Adrenal gland (tissue), 12 donors: ENCODE data around the gene RGS7. TPM values are rescaled to one million over a fixed set of nuclear protein-coding genes. Genes with fewer than 3 reads are reported as not detected.

Experiments
- DNase-seq, 7 donors: peaks; one replicate each; pipeline ENCODE4 v3.0.0-alpha.2; 2019 to 2020
- H3K27ac ChIP-seq, 5 donors: fragments of 200-600 bp; sonication (generic) in 4 of 5; 1 replicate in 3 of 5; 2 replicates in 2 of 5; pipeline versions ENCODE4 v1.5.1 to v1.8.0; 2016 to 2020; ENCODE audit warnings: mild to moderate bottlenecking in 1 of 5
- H3K27me3 ChIP-seq: fragments of 200-600 bp; 2 replicates; pipeline ENCODE4 v1.8.0; 2021
- H3K36me3 ChIP-seq, 2 donors: fragments of 200-600 bp; replicated peaks in 1 of 2; 1 replicate in 1 of 2; 2 replicates in 1 of 2; pipeline versions ENCODE4 v1.5.1 to v1.8.0; 2018 to 2022
- H3K4me1 ChIP-seq, 2 donors: fragments of 200-600 bp; replicated peaks in 1 of 2; 1 replicate in 1 of 2; 2 replicates in 1 of 2; pipeline versions ENCODE4 v1.5.1 to v1.8.0; 2018 to 2021
- H3K4me3 ChIP-seq, 4 donors: fragments of 200-600 bp; sonication (generic) in 3 of 4; one replicate each; pipeline ENCODE4 v1.5.1; 2016 to 2018
- H3K9me3 ChIP-seq, 3 donors: fragments of 200-600 bp; sonication (generic) in 1 of 3; replicated peaks in 1 of 3; 1 replicate in 2 of 3; 2 replicates in 1 of 3; pipeline versions ENCODE4 v1.5.1 to v1.8.0; 2016 to 2021
- POLR2A ChIP-seq, 2 donors: fragments of 450-650 bp; IDR thresholded peaks; one replicate each; pipeline ENCODE4 v1.6.1; 2017; ENCODE audit warnings: antibody characterized with exemption in 2 of 2, mild to moderate bottlenecking in 2 of 2, moderate library complexity in 1 of 2
- WGBS, 4 donors: extraction: QIAGEN DNeasy Blood & Tissue Kit in 2 of 4; methylation state at CpG; one replicate each; pipeline versions ENCODE4 v1.1.5 to v1.1.7; 2013 to 2017; 5-methylcytosine and 5-hydroxymethylcytosine counted together
- intact Hi-C, 2 donors: fragments of 100-400 bp; cut with DNase I; formaldehyde crosslinking; loops; one replicate each; pipeline versions ENCODE4 v1.14.1 to v1.15.0; 2022 to 2023
- polyA plus RNA-seq, 3 donors: library from polyadenylated mRNA; stranded (reverse); fragments of 200-250 nt in 2 of 3; fragments of 350-450 nt in 1 of 3; fragmentation: Illumina TruSeq in 1 of 3; extraction: RNeasy Lipid Tissue Mini Kit (QIAGEN cat#74804) in 1 of 3; gene quantifications; one replicate each; pipeline ENCODE4 v1.2.3, GENCODE V29; 2013 to 2014
- total RNA-seq, 9 donors: library from RNA; depleted of rRNA in 4 of 9; stranded (reverse); fragments of >200 nt in 4 of 9; fragments of 120-200 nt in 1 of 9; fragmentation: NEBNext Ultra II Directional in 1 of 9; extraction: Animal tissue kit (Norgen Biotek cat#: 25700) in 1 of 9; gene quantifications; one replicate each; pipeline versions ENCODE4 v1.1.0 to v1.2.4, GENCODE V29; 2013 to 2023
- TF ChIP-seq, protein P1 (sequence below), 6 experiments: fragments of 450-650 bp in 4 of 6; fragments of 200-600 bp in 2 of 6; sonication (generic) in 1 of 6; IDR thresholded peaks; 1 replicate in 5 of 6; 2 replicates in 1 of 6; pipeline versions ENCODE4 v1.5.1 to v1.8.0; 2016 to 2021; ENCODE audit warnings: antibody characterized with exemption in 6 of 6, mild to moderate bottlenecking in 2 of 6, moderate library complexity in 1 of 6
- donor health status: healthy with polysubstance abuse.
- donor health status: Bipolar disorder and iron deficiency.
- donor health status: DM: yes; HTN: yes; CAD: no.
- donor health status: DM: no; HTN: no; CAD: no.
- donor health status: DM: no; HTN: no; CAD: no.
- donor health status: DM: yes; HTN: yes; CAD: no.

Gene RGS7
- total and polyA plus RNA-seq, 12 donors: 1.1 to 6.1 (median 3.0) TPM

DNA sequence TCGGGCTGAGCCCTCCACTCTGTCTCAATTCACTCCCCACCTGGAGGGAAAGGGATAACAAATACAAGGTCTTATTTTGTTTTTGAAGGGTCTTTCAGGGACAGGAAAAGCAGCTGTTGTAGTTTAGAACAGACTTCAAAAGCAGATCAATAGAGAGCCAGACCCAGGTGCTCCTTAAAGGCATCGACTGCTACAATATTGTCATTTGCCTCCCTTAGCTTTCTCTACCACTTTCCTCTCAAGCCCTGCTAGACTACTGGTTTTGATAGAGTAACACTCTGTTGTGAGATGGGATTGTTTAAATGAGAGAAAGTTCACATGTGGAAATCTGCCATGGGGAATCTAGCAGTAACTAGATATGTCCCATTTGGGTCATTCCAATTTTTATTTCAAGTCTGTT, 24.0 kb downstream of the RGS7 start:
- Histone ChIP-seq H3K27me3 (no peaks in the 10 kb centered on the region), H3K9me3 (no peaks in the 10 kb centered on the region), H3K4me3 (no peak overlapping the region), H3K36me3 (no peaks in the 10 kb centered on the region), H3K27ac (no peak overlapping the region), H3K4me1 (no peaks in the 10 kb centered on the region)
- TF ChIP-seq, protein P1, sequence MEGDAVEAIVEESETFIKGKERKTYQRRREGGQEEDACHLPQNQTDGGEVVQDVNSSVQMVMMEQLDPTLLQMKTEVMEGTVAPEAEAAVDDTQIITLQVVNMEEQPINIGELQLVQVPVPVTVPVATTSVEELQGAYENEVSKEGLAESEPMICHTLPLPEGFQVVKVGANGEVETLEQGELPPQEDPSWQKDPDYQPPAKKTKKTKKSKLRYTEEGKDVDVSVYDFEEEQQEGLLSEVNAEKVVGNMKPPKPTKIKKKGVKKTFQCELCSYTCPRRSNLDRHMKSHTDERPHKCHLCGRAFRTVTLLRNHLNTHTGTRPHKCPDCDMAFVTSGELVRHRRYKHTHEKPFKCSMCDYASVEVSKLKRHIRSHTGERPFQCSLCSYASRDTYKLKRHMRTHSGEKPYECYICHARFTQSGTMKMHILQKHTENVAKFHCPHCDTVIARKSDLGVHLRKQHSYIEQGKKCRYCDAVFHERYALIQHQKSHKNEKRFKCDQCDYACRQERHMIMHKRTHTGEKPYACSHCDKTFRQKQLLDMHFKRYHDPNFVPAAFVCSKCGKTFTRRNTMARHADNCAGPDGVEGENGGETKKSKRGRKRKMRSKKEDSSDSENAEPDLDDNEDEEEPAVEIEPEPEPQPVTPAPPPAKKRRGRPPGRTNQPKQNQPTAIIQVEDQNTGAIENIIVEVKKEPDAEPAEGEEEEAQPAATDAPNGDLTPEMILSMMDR (IDR thresholded peaks at IDR 0.05): no peak
- no peak for TF ChIP-seq POLR2A (IDR thresholded peaks at IDR 0.05)
- no peak for DNase-seq
- WGBS, 4 donors: 79 to 90% (median 85%) methylated on average over 2 of the region's 2 CpGs
- intact Hi-C loops: no loop called here

DNA sequence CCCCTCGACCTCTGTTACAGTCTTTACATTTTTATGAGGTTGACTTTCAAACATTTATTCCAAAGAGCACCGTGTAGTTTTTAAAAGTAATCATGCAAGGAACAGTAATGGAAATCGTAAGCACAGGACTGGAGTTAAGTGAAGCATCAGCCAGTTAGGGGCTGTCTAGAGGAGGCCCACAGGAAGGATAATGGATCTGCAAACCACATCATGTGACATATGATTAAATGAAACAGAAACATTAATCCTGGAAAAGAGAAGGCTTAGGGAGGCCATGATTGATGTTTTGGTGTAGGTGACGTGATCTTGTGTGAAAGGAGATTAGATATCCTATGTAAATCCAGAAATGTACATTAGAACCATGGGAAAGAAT, 25.0 kb downstream of the RGS7 start:
- Histone ChIP-seq H3K27me3 (no peaks in the 10 kb centered on the region), H3K4me1 (no peaks in the 10 kb centered on the region), H3K4me3 (no peak overlapping the region), H3K27ac (no peak overlapping the region), H3K36me3 (no peaks in the 10 kb centered on the region), H3K9me3 (no peaks in the 10 kb centered on the region)
- intact Hi-C loops: no loop called here
- TF ChIP-seq, protein P1 (IDR thresholded peaks at IDR 0.05): no peak
- TF ChIP-seq POLR2A (IDR thresholded peaks at IDR 0.05): no peak
- 72 to 77% (median 76%) methylated on average over 4 of the region's 4 CpGs for WGBS, 4 donors
- DNase-seq: no peak

DNA sequence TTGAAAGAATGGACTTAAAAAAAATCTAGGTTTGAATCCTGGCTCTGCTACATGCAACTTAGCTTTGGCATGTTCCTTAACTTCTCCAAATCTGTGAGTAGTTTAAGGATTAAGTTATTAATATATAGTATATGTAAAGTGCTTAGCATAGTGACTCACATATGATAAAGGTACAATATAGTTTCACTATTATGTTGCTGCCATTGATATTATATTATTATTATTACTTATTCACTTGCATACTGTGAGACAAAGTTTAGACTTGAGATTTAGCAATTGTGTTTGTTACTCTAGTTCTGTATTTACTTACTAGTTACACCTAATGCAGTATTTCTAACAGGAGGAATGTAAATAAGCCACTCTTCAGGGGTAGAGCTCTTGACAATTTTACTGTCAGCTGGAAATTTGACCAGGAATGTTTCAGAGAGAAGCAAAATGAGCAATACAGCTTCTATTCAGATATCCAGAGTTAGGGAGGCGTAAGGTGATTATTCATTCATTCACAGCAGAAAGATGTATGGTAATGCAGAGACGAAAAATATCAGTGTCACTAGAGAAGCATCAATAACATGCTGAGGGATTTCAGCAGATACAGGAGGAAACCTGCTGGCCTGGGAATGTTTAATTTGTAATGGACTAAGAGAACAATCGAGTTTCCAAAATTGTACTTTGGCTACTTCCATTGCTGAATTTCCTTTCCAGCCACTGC, 25.5 kb downstream of the RGS7 start:
- H3K9me3 ChIP-seq: no peaks in the 10 kb centered on the region
- TF ChIP-seq POLR2A (IDR thresholded peaks at IDR 0.05): no peak
- TF ChIP-seq, protein P1 (IDR thresholded peaks at IDR 0.05): no peak
- H3K4me3 ChIP-seq: no peak overlapping the region
- H3K36me3 ChIP-seq: no peaks in the 10 kb centered on the region
- 84 to 88% (median 88%) methylated on average over 3 of the region's 3 CpGs for WGBS, 4 donors
- intact Hi-C loops: no loop called here
- no peak overlapping the region for H3K27ac ChIP-seq
- H3K27me3 ChIP-seq: no peaks in the 10 kb centered on the region
- H3K4me1 ChIP-seq: no peaks in the 10 kb centered on the region
- DNase-seq: no peak

DNA sequence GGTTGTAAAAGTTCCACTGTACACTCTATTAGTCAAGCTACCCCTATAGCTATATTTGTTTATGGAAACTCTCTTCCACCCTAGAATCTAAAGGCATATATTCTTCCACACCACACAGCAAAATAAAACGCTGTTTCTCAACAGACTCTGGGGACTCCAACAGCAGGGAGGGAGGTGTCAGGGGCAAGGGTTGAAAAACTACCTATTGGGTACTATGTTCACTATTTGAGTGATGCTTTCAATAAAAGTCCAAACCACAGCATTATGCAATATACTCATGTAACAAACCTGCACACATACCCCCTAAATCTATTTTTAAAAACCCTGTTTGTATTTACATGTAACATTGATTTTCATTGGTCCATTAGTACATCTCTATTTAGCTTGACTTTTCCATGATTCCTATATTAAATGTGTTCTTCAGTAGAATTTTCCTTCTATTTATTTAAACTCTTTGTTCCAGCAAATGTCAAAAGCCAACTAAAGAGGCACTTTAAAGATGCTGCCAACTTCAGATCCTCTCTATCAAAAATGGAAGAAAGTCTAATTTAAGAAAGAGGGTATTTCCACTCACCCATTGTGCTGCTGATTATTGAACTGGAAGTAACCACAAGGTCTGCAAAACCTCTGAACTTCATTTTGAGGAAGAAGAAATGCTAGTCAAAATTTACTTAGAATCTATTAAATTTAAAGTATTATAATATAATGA, 26.2 kb downstream of the RGS7 start:
- Histone ChIP-seq H3K27ac (no peak overlapping the region), H3K4me1 (no peaks in the 10 kb centered on the region), H3K9me3 (no peaks in the 10 kb centered on the region), H3K36me3 (no peaks in the 10 kb centered on the region), H3K27me3 (no peaks in the 10 kb centered on the region), H3K4me3 (no peak overlapping the region)
- no peak for DNase-seq
- no peak for TF ChIP-seq POLR2A (IDR thresholded peaks at IDR 0.05)
- TF ChIP-seq, protein P1 (IDR thresholded peaks at IDR 0.05): no peak
- WGBS, 4 donors: 75 to 85% (median 82%) methylated on average over 1 of the region's 1 CpG
- intact Hi-C loops: no loop called here
